Measurements from ENCODE around the gene CCDC13.

CCDC13 gene

DNA sequence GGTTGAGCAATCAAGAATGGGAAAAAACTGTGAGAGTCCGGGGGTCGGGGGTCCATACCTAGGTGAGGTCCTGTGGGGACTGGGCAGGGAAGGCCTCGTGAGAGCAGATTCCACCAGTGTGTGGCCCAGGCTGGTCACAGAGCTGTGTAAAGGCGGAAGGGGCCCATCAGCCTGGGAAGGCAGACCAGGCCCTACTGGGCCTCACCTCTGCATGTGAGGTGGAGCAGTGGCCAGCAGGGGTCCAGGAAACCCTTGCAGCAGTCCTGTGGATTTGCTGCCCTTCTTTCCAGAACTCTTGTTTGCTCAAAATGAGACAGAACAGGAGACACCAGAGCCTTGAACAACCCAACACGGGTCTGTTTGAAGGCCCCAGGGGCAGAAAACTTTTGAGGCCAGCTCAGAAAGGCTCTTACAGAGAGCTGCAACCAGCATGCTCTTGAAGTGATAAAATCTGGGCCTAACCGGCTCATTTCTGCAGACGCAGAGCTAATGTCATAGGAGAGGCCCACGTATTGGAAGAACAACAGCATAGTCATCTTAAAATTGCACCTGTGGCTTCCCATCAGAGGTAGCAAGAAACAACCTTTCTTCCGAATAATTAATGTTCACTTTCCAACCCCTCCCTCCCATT, 40.1 kb downstream of the CCDC13 start:
- no peak for DNase-seq

DNA sequence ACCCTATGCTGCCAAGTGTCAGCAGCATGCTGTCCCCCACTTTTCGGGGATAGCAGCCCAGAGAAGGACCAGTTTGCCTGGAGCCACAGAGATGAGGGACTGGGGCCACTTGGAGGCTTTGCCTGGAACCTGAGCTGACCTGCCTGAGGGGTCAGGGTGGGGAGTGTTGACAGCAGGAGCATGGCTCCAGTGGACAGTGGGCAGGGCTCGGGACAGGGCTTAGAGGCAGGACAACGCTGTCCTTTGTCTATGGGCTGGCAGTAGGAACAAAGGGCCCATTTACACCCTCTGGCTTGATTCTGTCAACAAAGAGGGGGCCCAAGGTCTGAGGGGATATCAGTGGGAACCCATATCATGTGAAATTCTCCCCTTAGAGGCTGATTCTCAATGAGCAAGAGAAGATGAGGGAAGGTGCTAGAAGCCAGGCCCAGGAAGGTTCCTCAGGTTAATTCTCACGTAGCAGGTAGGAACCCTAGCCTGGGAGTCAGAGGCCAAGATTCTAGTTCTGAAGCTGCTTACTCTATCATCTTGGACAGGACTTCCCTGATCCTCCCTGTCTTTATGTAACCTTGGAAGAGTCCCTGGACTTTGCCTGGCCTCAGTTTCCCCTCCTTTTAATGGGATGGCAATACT, 40.7 kb downstream of the CCDC13 start:
- no peak for DNase-seq

GRCh38 chr3:42731476-42732195, 41.4 kb downstream of the CCDC13 start:
- no peak for DNase-seq

GRCh38 chr3:42730706-42731420, 42.2 kb downstream of the CCDC13 start:
- no peak for DNase-seq

- no peak for DNase-seq
These were observed 42.8 kb downstream of the CCDC13 start for GRCh38 chr3:42730294-42730693.

- no peak for DNase-seq
These were observed 43.5 kb downstream of the CCDC13 start for GRCh38 chr3:42729404-42730145.

- DNase-seq, result no peak
These were observed 44.2 kb downstream of the CCDC13 start for GRCh38 chr3:42728668-42729364.

- DNase-seq, result no peak
These were observed 45.0 kb downstream of the CCDC13 start for GRCh38 chr3:42728056-42728455.

- DNase-seq, result no peak
These were observed 47.6 kb downstream of the CCDC13 start for GRCh38 chr3:42725454-42725853.

GRCh38 chr3:42723219-42723618, 49.8 kb downstream of the CCDC13 start:
- DNase-seq, result no peak
